Psoas muscle (tissue), 8 donors: ENCODE data around the gene CASK. TPM values are rescaled to one million over a fixed set of nuclear protein-coding genes. Genes with fewer than 3 reads are reported as not detected.

Source experiments
- ATAC-seq, 4 donors: fragments of 200-7000 bp; cut with Tn5 transposase; one replicate each; pipeline ENCODE4 v1.9.1; 2020; ENCODE audit warnings: moderate library complexity in 3 of 4, mild to moderate bottlenecking in 2 of 4
- DNase-seq, 2 donors: peaks; one replicate each; pipeline ENCODE4 v3.0.0-alpha.2; 2020
- H3K27ac ChIP-seq: fragments of 200-600 bp; one replicate; pipeline ENCODE4 v1.8.0; 2022
- H3K27me3 ChIP-seq, 3 donors: fragments of 200-600 bp in 1 of 3; one replicate each; pipeline versions ENCODE4 v1.6.1 to v1.8.0; 2013 to 2022; ENCODE audit warnings: low read length in 2 of 3, mild to moderate bottlenecking in 2 of 3, moderate library complexity in 1 of 3; ENCODE audit not compliant: insufficient read depth in 3 of 3
- H3K36me3 ChIP-seq, 2 donors: fragments of 200-600 bp in 1 of 2; one replicate each; pipeline versions ENCODE4 v1.6.1 to v1.8.0; 2013 to 2022; ENCODE audit warnings: low read depth in 1 of 2, mild to moderate bottlenecking in 1 of 2, moderate library complexity in 1 of 2; ENCODE audit not compliant: insufficient read depth in 1 of 2
- H3K4me1 ChIP-seq: fragments of 200-600 bp; one replicate; pipeline ENCODE4 v1.8.0; 2022
- H3K4me3 ChIP-seq: fragments of 200-600 bp; one replicate; pipeline ENCODE4 v1.8.0; 2022; ENCODE audit warnings: mild to moderate bottlenecking
- H3K9me3 ChIP-seq: fragments of 200-600 bp; one replicate; pipeline ENCODE4 v1.8.0; 2022
- CTCF ChIP-seq: fragments of 200-600 bp; IDR thresholded peaks from one replicate; pipeline ENCODE4 v1.8.0; 2022; ENCODE audit warnings: antibody characterized with exemption
- WGBS, 3 donors: extraction: QIAGEN DNeasy Blood & Tissue Kit; methylation state at CpG; one replicate each; pipeline versions ENCODE4 v1.1.6 to v1.1.7; 2013; 5-methylcytosine and 5-hydroxymethylcytosine counted together
- intact Hi-C, 2 donors: fragments of 100-400 bp; cut with DNase I; formaldehyde crosslinking; loops; one replicate each; pipeline versions ENCODE4 v1.11.0 to v1.14.2; 2022
- polyA plus RNA-seq, 3 donors: library from polyadenylated mRNA; stranded (reverse); fragments of 200-250 nt; gene quantifications; one replicate each; pipeline ENCODE4 v1.2.3, GENCODE V29; 2013
- total RNA-seq, 4 donors: library from RNA; stranded (reverse); fragmentation: NEBNext Ultra II Directional in 2 of 4; extraction: Animal tissue kit (Norgen Biotek cat#: 25700) in 2 of 4; gene quantifications; one replicate each; pipeline versions ENCODE4 v1.2.1 to v1.2.4, GENCODE V29; 2021 to 2023
- donor health status: healthy with polysubstance abuse.
- donor health status: DM: no; HTN: no; CAD: no; lungs with moderate emphysema.
- donor health status: Bipolar disorder and iron deficiency.
- donor health status: healthy.
- donor health status: DM: yes; HTN: yes; CAD: no.
- donor health status: DM: no; HTN: no; CAD: no.
- donor health status: DM: no; HTN: no; CAD: no.
- donor health status: DM: yes; HTN: yes; CAD: no.

CASK gene
- total and polyA plus RNA-seq, 7 donors = 2.8 to 19.4 (median 9.7) TPM

- TF ChIP-seq CTCF = no peak
- DNase-seq (no peak), ATAC-seq (no peak)
- 59 to 96% (median 84%) methylated on average over 5 of the region's 5 CpGs for WGBS, 3 donors
- no peaks in the 10 kb centered on the region for H3K9me3 ChIP-seq
- intact Hi-C loops = no loop called here
- H3K4me3 ChIP-seq = no peak overlapping the region
- no peaks in the 10 kb centered on the region for H3K27me3 ChIP-seq
- no peak overlapping the region for H3K27ac ChIP-seq
- no peaks in the 10 kb centered on the region for H3K36me3 ChIP-seq
- no peaks in the 10 kb centered on the region for H3K4me1 ChIP-seq
Measured at GRCh38 chrX:41946989-41947612, 23.7 kb upstream of the CASK start.

GRCh38 chrX:41946235-41946634 is 22.9 kb upstream of the CASK start:
- no peak for ATAC-seq
- H3K4me1 ChIP-seq = no peaks in the 10 kb centered on the region
- no peak for TF ChIP-seq CTCF
- 48 to 66% (median 55%) methylated on average over 3 of the region's 3 CpGs for WGBS, 3 donors
- intact Hi-C loops = no loop called here
- DNase-seq = no peak
- no peak overlapping the region for H3K4me3 ChIP-seq
- H3K27ac ChIP-seq = no peak overlapping the region
- no peaks in the 10 kb centered on the region for H3K9me3 ChIP-seq
- H3K27me3 ChIP-seq = peaks cover 0 to 1% (median 0%) of the 10 kb centered on the region in 3 donors
- no peaks in the 10 kb centered on the region for H3K36me3 ChIP-seq

- H3K4me1 ChIP-seq = no peaks in the 10 kb centered on the region
- no peak overlapping the region for H3K4me3 ChIP-seq
- intact Hi-C loops = no loop called here
- H3K36me3 ChIP-seq = no peaks in the 10 kb centered on the region
- peaks cover 0 to 7% (median 0%) of the 10 kb centered on the region in 3 donors for H3K27me3 ChIP-seq
- no peaks in the 10 kb centered on the region for H3K9me3 ChIP-seq
- H3K27ac ChIP-seq = no peak overlapping the region
- TF ChIP-seq CTCF = no peak
- ATAC-seq = no peak
- WGBS, 3 donors = 57 to 81% (median 73%) methylated on average over 3 of the region's 3 CpGs
- DNase-seq = no peak
Measured at GRCh38 chrX:41935832-41936231, 12.5 kb upstream of the CASK start.

- intact Hi-C loops = no loop called here
Measured at GRCh38 chrX:41933546-41933945, 10.2 kb upstream of the CASK start.

More at GRCh38 chrX:41933546-41933945, 10.2 kb upstream of the CASK start:
- no peak for ATAC-seq
- Histone ChIP-seq H3K4me3 (no peak overlapping the region), H3K9me3 (no peaks in the 10 kb centered on the region), H3K27ac (no peak overlapping the region), H3K4me1 (no peaks in the 10 kb centered on the region), H3K36me3 (no peaks in the 10 kb centered on the region), H3K27me3 (peaks cover 0 to 19% (median 0%) of the 10 kb centered on the region in 3 donors)
- no peak for DNase-seq
- WGBS, 3 donors = 65 to 70% (median 67%) methylated on average over 6 of the region's 6 CpGs
- TF ChIP-seq CTCF = no peak
